ACC112 (cell line): ENCODE results near the gene PCBP3.

Source experiments
- H2AFZ ChIP-seq: fragments of 200-600 bp; sonication (generic); one replicate; pipeline ENCODE4 v1.6.0; 2017; ENCODE audit warnings: antibody characterized with exemption, low read length; ENCODE audit not compliant: unreplicated experiment
- H3K27ac ChIP-seq: fragments of 200-600 bp; sonication (generic); 2 replicates; pipeline ENCODE4 v1.5.1; 2014; ENCODE audit warnings: low read depth, mild to moderate bottlenecking, antibody characterized with exemption, low read length, moderate library complexity
- H3K27me3 ChIP-seq: fragments of 200-600 bp; sonication (generic); 2 replicates; pipeline ENCODE4 v1.6.1; 2014; ENCODE audit warnings: mild to moderate bottlenecking, antibody characterized with exemption, low read length, moderate library complexity, mixed read lengths; ENCODE audit not compliant: insufficient read depth
- H3K36me3 ChIP-seq: fragments of 200-600 bp; sonication (generic); 2 replicates; pipeline ENCODE4 v1.6.1; 2016; ENCODE audit warnings: mild to moderate bottlenecking, antibody characterized with exemption, low read length, moderate library complexity, mixed read lengths; ENCODE audit not compliant: insufficient read depth
- H3K4me1 ChIP-seq: fragments of 200-600 bp; sonication (generic); one replicate; pipeline ENCODE4 v1.6.1; 2016; ENCODE audit warnings: low read length, mixed read lengths; ENCODE audit not compliant: insufficient read depth, unreplicated experiment, control insufficient read depth
- H3K4me3 ChIP-seq: fragments of 200-600 bp; sonication (generic); 2 replicates; pipeline ENCODE4 v1.5.1; 2014; ENCODE audit warnings: mild to moderate bottlenecking, low read depth, low read length
- H3K79me2 ChIP-seq: fragments of 200-600 bp; sonication (generic); one replicate; pipeline ENCODE4 v1.6.0; 2016; ENCODE audit warnings: low read length; ENCODE audit not compliant: control insufficient read depth, unreplicated experiment, insufficient read depth

PCBP3 gene

DNA sequence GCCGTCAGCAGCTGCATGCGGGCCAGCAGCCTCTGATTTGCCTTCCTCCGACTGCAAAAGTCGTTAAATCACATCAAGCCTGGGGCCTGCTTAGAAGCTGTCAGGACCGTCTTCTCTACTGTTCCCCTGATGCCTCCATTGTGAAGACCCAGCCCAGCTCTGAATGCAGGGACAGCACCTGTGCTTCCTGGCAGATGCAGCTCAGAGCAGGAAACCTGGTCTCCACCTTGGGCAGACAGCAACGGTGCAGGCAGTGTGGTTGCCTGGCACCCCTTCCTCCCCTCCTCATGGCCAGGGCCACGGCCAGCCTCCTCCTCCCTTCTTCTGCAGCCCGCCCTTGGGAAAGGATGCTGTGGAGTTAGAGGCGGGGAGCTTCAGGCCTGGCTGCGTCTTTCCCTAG is 245.7 kb downstream of the PCBP3 start:
- peaks cover 5% of the 10 kb centered on the region for H3K4me1 ChIP-seq
- no peaks in the 10 kb centered on the region for H3K36me3 ChIP-seq
- H3K27me3 ChIP-seq: no peaks in the 10 kb centered on the region
- no peaks in the 10 kb centered on the region for H3K79me2 ChIP-seq
- no peak overlapping the region for H3K27ac ChIP-seq
- H3K4me3 ChIP-seq: no peak overlapping the region
- no peak overlapping the region for H2AFZ ChIP-seq

DNA sequence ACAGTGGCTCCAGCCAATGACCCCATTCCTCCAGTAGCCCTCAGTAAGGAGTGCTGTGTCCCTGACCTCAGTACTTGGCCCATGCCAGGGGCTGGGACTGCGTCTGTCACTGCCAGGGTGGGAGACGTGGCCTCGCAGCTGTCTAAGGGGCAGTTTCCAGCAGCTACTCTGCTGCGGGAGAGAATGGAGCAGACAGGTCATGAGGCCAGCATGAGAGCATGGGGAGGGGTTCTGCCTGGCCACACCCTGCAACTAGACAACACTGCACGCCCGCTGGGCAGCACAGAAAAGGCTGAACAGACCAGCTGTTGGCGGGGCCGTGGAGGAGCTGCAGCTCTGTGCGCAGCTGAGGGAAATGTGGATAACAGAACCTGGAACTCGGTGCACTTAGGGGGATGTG is 246.4 kb downstream of the PCBP3 start:
- Histone ChIP-seq H2AFZ (no peak overlapping the region), H3K36me3 (no peaks in the 10 kb centered on the region), H3K4me1 (peaks cover 9% of the 10 kb centered on the region), H3K79me2 (no peaks in the 10 kb centered on the region), H3K27ac (no peak overlapping the region), H3K4me3 (no peak overlapping the region), H3K27me3 (no peaks in the 10 kb centered on the region)

DNA sequence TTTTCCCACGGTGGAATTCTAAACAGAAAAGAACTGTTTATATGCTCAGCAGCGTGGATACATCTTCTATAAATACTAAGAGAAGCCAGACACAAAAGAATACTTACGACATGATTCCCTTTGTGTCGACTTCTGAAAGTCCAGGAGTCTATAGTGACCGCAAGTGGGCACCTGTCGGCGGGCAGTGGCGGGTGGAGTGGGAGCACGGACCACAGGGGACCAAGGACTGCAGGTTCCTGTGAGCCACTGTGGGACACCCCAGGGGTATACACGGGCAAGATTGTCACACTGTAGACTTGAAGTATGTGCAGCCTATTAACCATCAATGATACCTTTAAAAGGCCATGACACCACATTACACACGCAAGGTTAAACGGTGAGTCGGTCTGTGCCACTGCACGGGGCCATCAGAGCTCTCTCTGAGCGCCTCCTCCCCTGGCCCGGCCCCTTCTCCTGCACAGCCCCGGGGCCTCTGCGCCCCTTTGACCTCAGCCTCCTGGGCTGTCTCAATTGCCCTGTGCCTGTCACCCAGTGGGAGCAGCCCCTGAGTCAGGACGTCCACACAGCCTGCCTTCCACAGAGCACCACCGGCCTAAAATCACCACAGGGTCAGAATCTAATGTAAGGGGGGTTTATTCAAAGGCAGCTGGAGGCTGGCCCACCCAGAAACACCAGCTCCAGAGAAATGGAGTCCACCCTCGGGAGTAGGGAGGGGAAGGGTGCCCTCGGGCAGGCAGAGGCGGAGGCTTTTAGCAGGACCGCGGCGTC is 248.0 kb downstream of the PCBP3 start:
- no peak overlapping the region for H2AFZ ChIP-seq
- peaks cover 9% of the 10 kb centered on the region for H3K4me1 ChIP-seq
- H3K27me3 ChIP-seq: no peaks in the 10 kb centered on the region
- H3K36me3 ChIP-seq: no peaks in the 10 kb centered on the region
- H3K79me2 ChIP-seq: no peaks in the 10 kb centered on the region
- no peak overlapping the region for H3K27ac ChIP-seq
- H3K4me3 ChIP-seq: no peak overlapping the region

DNA sequence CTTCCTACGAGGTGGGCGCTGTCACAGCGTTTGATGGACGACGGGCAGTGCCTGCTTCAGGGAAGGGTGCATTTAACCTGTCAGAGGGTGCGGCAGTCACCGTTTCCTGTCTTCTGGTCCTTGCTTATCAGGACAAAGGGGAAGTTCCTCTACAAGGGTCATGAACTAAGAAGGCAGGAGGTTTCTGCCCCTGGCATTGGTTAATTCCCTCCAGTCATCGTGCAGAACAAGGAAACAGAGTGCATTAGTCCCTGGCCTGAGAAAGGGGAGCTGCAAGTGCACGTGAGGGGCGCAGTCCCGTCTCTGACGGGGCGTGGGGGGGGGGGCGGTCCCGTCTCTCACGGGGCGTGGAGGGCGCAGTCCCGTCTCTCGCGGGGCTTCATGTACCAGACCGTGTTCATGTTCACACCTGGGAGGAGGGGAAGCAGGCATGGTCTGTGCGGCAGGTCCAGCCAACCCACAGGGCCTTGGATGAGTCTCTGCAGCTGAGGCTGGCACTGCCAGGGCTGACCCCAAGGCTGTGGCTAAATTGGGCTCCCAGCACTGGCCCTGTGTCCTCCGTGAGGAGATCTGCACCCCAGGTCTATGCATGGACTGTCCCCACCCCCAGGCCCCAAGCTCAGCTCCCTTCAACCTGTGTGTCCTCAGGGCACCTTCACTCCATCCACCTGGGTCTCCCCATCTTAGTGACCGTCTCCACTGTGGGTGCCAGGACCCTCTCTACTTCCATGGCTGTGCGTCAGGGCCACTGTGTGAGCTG is 248.8 kb downstream of the PCBP3 start:
- Histone ChIP-seq H3K27ac (no peak overlapping the region), H3K36me3 (no peaks in the 10 kb centered on the region), H3K27me3 (no peaks in the 10 kb centered on the region), H3K4me3 (no peak overlapping the region), H2AFZ (no peak overlapping the region), H3K4me1 (peaks cover 9% of the 10 kb centered on the region), H3K79me2 (no peaks in the 10 kb centered on the region)

DNA sequence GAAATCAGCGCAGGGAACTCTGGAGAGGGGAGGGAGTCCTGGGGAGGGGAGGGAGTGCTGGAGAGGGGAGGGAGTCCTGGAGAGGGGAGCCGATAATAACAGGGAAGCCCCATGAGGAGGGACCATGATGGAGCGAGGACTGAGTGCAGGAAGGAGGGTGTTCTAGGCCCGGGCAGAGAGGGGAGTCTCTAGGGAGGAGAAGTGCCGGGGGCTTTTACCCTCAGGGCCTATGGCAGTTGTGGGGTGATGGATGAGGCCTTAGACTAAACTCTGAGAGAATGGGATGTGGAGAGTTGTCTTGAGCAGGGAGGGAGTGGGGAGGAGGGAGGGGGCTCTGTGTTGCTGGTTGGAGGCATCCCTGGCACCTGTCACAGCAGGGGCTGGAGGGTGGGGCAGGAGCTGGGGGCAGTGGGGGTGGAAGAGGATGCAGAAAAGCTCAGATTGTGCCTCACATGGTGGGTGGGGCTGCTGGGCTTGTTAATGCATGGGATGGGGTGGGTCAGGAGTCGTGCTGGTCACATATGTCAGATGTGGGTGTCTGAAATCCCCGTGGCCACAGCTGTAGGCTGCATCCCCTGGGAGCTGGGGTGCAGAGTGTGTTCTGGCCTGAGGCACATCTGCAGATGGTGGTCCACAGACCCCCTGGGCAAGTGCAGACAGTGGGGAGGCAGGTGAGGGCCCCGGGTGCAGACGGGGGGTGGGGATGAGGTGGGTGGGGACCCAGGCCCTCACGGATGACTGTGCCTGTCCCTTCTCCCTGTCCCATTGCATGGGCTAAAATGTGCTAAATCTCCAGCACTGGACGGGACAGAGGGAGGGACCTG is 249.6 kb downstream of the PCBP3 start:
- no peak overlapping the region for H3K4me3 ChIP-seq
- no peaks in the 10 kb centered on the region for H3K27me3 ChIP-seq
- H2AFZ ChIP-seq: no peak overlapping the region
- H3K27ac ChIP-seq: no peak overlapping the region
- no peaks in the 10 kb centered on the region for H3K36me3 ChIP-seq
- no peaks in the 10 kb centered on the region for H3K79me2 ChIP-seq
- peaks cover 9% of the 10 kb centered on the region for H3K4me1 ChIP-seq

DNA sequence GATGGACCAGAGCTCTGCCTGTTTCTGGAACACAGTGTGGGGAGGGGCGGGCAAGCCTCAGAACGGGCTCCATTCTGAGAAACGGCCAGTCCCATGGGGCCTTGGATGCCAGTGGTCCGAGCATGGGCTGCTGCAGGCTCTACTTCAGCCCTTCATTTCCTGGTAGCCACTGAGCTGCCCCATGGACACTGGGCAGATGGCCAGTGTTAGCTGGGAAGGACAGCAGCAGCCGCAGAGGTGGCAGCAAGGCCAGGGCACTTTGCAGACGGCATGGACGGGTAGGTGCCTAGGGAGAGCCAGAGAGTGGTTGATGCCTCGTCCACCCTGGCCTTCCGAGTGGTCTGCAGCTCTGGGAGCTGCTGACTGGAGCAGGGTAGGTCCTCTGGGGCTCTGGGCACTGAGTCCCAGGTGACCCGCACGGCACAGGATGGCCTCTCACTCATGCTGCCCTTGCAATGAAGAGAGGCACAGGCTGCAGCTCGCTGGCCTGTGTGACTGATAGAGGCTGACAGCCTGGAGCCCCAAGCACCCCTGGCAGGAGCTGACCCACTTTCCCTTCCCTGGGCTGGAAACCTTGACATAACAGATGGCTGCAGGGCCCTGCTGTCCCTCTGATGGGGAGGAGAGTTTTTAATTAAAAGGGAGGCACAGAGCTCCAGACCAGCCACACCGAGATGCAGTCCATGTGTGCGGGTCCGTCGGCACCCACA is 250.4 kb downstream of the PCBP3 start:
- no peak overlapping the region for H3K27ac ChIP-seq

DNA sequence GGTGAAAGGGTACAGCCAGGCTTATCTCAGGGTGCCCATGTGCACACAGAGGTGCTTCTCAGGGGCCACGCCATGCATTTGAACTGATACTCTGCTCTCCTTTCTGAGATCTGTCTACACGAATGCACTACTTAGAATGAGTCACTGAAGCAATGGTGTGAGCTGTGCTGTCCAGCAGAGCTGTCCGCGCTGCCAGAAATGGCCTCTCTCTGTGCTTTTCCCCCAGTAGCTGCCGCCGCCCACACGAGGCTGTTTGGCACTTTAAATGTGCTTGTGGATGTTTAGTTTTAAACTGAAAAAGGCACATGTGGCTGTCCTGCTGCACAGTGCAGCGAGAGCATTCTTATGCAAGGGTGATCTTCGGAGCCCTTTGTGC is 250.9 kb downstream of the PCBP3 start:
- no peak overlapping the region for H3K4me3 ChIP-seq
- no peaks in the 10 kb centered on the region for H3K36me3 ChIP-seq
- H3K27me3 ChIP-seq: no peaks in the 10 kb centered on the region
- no peak overlapping the region for H3K27ac ChIP-seq
- H3K4me1 ChIP-seq: peaks cover 9% of the 10 kb centered on the region
- no peaks in the 10 kb centered on the region for H3K79me2 ChIP-seq
- no peak overlapping the region for H2AFZ ChIP-seq

More for the DNA sequence above, 250.4 kb downstream of the PCBP3 start:
- H3K27me3 ChIP-seq: no peaks in the 10 kb centered on the region
- H3K79me2 ChIP-seq: no peaks in the 10 kb centered on the region
- no peaks in the 10 kb centered on the region for H3K36me3 ChIP-seq
- no peak overlapping the region for H3K4me3 ChIP-seq
- no peak overlapping the region for H2AFZ ChIP-seq
- H3K4me1 ChIP-seq: peaks cover 9% of the 10 kb centered on the region

DNA sequence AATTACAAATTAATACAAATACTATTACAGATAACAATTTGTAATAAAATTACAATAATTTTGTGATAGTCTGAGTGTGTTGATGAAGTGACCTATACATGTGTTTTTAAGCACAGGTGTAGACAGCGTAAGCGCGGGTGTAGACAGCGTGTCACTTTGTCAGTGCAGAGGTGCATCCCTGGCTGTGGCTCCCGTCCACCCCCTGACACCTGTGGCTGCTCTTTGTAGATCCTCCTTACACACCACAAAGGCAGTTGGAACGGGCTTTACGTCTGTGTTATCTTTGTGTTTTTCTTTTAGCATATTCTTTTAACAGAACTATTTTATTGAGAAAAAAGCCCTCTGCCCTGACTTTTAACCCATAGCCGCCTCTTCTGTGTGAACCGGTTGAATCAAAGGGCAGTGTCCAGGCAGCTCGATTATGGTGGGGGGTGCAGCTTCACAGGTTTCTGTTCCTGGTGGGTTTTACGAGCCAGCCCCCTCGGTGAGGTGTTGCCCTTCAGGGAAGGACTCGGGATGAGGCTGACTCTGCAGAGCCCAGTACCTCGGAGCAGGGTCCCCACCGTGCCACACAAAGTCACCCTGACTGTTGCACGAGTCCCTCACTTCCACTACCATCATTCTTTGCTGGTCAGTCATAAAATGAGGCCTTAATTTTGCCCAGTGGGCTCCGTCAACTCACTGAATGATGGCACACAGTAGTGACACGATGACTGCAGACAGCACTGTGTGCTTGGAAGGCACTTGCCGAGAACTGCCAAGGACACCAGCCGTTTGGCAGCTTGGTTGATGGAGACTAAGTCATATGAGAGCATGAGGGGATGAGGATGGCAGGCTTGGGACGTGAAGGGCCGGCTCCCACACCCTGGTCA is 251.6 kb downstream of the PCBP3 start:
- Histone ChIP-seq H3K27ac (no peak overlapping the region), H3K27me3 (no peaks in the 10 kb centered on the region), H3K36me3 (no peaks in the 10 kb centered on the region), H3K79me2 (no peaks in the 10 kb centered on the region), H2AFZ (no peak overlapping the region), H3K4me1 (peaks cover 9% of the 10 kb centered on the region), H3K4me3 (no peak overlapping the region)

DNA sequence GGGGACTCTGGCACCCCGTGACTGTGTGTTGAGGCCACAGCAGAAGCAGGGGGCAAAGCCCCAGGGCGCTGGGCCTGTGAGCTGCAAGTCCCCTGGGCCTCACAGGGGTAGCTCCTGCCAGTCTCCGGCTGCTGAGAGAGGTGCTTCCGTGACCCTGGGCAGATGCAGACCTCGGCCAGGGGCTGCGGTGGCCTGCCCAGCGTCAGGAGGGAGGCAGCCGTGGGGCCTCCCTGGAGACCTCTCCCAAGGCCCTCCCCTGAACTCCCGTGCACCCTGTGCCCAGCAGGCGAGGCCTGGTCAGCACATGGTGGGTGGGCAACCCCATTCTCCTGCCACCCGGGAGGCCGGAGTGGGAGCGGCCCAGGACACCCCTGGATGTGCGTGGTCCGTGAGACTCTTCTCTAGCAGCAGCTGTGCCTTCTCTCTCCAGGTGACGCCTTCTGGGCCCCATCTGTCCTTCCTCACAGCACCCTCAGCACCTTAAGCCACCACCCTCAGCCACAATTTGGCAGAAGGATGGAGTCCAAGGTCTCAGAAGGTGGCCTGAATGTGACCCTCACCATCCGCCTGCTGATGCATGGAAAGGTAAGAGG is 252.3 kb downstream of the PCBP3 start:
- Histone ChIP-seq H3K36me3 (no peaks in the 10 kb centered on the region), H3K27me3 (no peaks in the 10 kb centered on the region), H3K4me1 (peaks cover 9% of the 10 kb centered on the region), H3K27ac (no peak overlapping the region), H3K79me2 (no peaks in the 10 kb centered on the region), H3K4me3 (no peak overlapping the region), H2AFZ (no peak overlapping the region)
